GM13976 (cell line): ENCODE measurements around the gene NCOA3.
"Not testable (repeated sequence)": the region's sequence is repeated elsewhere in the genome, so short reads cannot be mapped to it uniquely, and the experiment has no call there.

Experiments used
- DNase-seq: peaks from one replicate; pipeline ENCODE4 v3.0.0; 2012; ENCODE audit warnings: low spot score
- in situ Hi-C: fragments of 300-500 bp; cut with MboI; formaldehyde crosslinking; loops from one replicate; pipeline ENCODE4 v1.12.0; 2022; ENCODE audit warnings: low sequenced_read_pairs, mixed read lengths, inconsistent platforms; ENCODE audit not compliant: unreplicated experiment
- TF ChIP-seq, protein P1 (sequence below): IDR thresholded peaks from 2 replicates; pipeline ENCODE4 v1.5.1; 2012; ENCODE audit warnings: borderline replicate concordance, mild to moderate bottlenecking; ENCODE audit not compliant: insufficient read depth; ENCODE audit errors: extremely low read depth, missing control alignments, control extremely low read depth

Gene NCOA3

DNA sequence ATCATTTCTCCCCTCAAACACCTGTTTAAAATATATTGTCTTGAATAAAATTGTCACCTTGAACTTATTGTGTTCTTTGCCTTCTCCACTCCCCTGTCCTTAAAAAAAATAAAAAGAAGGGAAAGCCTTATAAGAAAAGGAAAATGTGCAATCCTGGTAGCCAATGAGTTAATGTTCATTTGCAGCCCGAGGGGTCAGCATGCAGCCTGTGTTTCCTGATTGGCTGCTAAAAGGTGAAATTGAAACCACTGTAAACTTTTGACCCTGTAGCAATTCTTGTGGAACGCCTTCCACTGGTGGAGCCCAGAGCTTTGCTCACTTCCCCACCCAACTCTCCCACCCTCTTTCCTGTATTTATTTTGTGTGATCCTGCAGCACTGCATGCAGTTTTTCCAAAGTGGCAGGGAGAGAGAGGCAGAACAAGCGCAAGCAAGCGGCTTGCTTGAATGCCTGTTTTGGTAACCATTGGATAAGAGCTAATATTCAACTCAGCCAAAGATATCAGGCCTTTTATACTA, 74.9 kb downstream of the NCOA3 start:
- peak; percentile 65 for DNase-seq
- TF ChIP-seq, protein P1, sequence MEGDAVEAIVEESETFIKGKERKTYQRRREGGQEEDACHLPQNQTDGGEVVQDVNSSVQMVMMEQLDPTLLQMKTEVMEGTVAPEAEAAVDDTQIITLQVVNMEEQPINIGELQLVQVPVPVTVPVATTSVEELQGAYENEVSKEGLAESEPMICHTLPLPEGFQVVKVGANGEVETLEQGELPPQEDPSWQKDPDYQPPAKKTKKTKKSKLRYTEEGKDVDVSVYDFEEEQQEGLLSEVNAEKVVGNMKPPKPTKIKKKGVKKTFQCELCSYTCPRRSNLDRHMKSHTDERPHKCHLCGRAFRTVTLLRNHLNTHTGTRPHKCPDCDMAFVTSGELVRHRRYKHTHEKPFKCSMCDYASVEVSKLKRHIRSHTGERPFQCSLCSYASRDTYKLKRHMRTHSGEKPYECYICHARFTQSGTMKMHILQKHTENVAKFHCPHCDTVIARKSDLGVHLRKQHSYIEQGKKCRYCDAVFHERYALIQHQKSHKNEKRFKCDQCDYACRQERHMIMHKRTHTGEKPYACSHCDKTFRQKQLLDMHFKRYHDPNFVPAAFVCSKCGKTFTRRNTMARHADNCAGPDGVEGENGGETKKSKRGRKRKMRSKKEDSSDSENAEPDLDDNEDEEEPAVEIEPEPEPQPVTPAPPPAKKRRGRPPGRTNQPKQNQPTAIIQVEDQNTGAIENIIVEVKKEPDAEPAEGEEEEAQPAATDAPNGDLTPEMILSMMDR = no peak
- in situ Hi-C loops = no loop called here

DNA sequence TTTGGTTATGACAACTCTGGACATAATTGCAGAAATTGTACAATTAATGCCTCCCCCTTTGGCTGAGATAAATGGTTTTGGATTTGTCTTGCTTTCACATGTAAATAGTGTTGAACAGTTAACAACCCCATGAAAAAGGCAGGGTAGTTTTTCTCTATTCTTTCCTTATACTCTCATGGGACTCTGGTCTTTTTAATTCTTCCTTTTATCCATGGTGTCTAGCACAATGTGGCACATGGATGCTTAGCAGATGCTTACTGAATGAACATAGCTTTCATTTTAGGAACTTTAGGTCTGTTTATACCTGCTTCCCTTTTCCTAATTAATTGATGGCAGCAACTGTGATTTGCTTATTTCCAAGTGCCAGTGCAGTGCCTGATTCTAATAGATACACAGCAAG, 75.6 kb downstream of the NCOA3 start:
- DNase-seq = no peak
- TF ChIP-seq, protein P1 = no peak
- in situ Hi-C loops = no loop called here

DNA sequence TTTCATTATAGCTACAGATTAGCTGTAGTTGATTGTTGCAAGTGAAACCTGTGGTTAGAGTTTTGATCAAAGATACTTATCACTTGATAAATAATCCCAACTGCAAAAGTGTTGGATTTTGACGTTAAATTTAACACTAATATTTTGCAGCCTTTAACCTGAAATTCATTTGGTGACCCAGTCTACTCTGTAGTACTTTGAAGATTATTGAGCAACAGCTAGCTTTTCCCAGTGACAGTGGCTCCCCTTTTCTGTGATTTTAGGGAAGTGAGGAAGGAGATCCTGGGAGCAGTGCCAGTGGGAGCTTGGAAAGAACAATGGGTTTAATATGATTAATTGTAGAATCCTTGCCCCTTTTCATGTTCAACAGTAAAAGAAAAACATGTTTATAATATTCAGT, 76.9 kb downstream of the NCOA3 start:
- TF ChIP-seq, protein P1 = no peak
- in situ Hi-C loops = no loop called here
- no peak for DNase-seq

DNA sequence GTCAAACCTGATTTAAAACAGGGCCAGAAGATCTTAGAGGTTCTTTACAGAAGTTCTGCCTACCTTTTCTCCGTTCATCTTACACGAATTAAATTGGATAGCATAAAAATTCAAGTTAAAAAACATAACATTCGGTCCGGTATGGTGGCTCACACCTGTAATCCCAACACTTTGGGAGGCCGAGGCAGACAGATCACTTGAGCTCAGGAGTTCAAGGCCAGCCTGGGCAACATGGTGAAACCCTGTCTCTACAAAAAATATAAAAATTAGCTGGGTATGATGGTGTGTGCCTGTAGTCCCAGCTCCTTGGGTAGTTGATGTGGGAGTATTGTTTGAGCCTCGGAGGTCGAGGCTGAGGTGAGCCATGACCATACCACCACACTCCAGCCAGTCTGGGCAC, 79.0 kb downstream of the NCOA3 start:
- in situ Hi-C loops, DNase-seq: not testable (repeated sequence)

DNA sequence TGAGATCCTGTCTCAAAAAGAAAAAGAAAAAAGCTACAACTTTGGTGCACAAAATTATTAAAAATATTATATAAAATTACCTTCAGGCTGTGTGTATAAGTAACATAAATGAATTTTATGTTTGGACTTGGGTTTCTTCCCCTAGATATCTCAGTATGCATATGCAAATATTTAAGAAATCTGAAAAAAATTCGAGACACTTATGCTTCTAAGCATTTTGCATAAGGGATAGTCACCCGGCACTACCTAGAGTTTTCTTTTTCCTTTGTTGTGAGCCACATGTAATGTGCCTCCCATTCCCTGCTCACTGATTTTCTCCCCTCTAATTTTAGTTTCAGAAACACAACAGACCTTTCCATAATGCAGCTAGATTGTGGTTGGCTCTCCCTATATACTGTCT, 79.4 kb downstream of the NCOA3 start:
- in situ Hi-C loops = no loop called here
- TF ChIP-seq, protein P1 = no peak
- no peak for DNase-seq

DNA sequence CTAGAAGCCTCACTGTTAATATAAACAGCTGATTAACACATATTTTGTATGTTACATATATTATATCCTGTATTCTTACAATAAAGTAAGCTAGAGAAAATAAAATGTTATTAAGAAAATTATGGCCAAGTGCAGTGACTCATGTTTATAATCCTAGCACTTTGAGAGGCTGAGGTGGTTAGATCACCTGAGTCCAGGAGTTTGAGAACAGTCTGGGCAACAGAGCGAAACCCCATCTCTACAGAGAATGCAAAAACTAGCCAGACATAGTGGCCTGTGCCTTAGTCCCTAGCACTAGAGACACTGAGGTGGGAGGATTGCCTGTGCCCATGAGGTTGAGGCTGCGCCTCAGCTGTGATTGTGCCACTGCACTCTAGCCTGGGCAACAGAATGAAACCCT, 81.9 kb downstream of the NCOA3 start:
- TF ChIP-seq, protein P1 = no peak
- DNase-seq = no peak
- in situ Hi-C loops = no loop called here

DNA sequence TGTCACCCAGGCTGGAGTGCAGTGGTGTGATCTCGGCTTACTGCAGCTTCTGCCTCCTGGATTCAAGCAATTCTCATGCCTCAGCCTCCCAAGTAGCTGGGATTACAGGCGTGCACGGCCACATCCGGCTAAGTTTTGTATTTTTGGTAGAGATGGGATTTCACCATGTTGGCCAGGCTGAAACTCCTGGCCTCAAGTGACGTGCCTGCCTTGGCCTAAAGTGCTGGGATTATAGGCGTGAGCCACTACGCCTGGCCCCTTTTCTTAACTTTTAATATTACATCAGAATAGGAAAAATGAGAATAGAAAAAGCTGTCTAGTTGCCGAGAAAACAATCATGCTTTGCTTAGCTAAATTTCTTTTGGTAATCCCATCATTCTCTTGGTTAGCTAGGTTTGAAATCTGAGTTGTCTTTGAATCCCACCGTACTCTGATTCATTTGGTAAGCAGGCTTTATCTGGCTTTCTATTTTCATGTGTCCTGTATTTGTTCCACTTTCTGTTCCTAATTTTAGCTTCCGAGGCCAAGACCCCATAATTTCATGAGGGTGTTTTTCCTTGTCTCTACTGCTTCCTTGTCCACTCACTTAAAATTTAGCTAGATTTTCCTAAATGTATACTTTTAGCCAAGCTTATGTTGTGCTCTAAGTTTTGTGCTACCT, 83.5 kb downstream of the NCOA3 start:
- peak; percentile 41 for DNase-seq
- in situ Hi-C loops = no loop called here
- TF ChIP-seq, protein P1 = no peak
